Activated T-cell treated with anti-CD3 and anti-CD28 coated beads for 4 hours (primary cell): ENCODE data around the gene ANGEL1.
A peak's percentile ranks its signal among the peaks of the same experiment; 100 is the strongest.

Source experiments
- DNase-seq: peaks from one replicate; pipeline ENCODE4 v3.0.0-alpha.2; 2020

Gene ANGEL1, protein sequence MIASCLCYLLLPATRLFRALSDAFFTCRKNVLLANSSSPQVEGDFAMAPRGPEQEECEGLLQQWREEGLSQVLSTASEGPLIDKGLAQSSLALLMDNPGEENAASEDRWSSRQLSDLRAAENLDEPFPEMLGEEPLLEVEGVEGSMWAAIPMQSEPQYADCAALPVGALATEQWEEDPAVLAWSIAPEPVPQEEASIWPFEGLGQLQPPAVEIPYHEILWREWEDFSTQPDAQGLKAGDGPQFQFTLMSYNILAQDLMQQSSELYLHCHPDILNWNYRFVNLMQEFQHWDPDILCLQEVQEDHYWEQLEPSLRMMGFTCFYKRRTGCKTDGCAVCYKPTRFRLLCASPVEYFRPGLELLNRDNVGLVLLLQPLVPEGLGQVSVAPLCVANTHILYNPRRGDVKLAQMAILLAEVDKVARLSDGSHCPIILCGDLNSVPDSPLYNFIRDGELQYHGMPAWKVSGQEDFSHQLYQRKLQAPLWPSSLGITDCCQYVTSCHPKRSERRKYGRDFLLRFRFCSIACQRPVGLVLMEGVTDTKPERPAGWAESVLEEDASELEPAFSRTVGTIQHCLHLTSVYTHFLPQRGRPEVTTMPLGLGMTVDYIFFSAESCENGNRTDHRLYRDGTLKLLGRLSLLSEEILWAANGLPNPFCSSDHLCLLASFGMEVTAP

DNA sequence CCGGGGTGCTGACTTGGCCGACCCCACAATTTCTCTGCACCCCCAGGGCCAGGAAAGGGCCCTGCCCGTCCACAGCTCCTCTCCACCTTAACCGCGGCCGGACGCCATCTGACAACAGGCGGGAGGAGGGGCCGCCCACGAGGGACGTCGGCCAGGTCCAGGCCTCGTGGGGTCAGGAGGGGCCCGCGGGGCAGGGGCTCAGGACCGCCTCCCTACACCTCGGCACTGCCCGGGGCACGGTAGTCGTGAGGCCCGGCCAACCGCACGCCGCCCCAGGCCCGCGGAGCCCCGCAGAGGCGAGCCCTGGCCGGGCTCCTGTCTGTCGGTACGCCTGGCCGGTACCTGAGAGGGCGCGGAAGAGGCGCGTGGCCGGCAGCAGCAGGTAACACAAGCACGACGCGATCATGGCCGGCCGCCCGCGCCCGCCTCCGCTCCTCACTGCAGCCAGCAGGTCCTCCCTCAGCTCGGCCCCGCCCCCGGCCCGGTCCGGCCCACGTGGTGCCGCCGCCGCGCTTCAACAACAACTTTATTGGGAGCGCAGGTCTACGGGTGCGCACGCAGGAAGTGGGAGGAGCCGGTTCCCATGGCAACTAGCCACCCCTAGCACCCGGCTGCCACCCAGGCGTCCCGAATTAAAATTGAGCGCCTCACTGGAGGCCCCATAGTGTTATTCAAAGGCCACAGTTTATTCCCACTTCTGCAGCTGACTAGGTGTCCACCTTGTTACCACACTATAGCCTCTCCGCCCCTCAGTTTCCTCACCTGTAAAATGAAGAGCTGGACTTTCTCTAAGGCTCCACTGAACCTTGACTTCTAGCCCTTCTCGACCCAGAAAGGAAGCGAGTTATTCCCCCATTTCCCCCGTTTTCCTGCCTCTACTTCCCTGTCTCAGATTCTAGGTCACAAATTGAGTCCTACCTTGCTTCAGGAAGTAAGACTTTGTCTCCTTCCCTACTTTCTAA is at the start of gene ANGEL1:
Gene ANGEL1 (minus strand): TSS at position 461 of the 962 bp plus-strand sequence. CDS start 55 bp downstream, at position 406.
- peak; percentile 97 for DNase-seq

DNA sequence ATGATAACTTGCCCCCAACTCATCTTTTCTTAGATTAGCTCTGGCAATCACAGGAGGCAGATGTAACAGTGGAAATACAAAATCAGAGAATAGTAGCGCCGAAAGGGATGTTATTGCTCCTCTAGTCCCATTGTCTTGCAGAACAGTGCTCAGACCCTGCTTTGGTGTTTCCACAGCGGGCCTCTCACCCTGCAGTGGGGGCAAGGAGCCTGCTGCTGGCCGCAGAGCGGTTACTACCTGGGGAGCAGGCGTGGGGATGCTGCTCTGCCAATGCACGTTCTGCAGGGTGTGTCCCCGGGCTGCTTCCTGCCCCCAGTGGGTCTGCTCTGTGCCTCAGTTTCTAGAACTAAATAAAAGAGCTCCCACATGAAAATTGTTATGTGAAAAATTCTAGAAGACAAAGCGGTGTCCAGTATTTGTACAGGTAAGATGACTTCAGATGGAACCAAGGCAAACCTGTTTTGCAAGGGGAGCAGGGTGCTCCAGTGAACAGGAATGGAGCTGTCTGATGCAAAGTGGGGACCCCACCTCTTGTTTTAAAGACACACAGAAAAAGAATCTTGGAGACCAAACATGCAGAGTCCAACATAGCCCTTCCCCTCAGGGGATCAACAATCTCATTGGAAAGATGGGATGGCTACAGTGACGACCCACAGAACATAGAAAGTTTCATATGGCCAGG is 49.0 kb upstream of the ANGEL1 start:
- DNase-seq: no peak

DNA sequence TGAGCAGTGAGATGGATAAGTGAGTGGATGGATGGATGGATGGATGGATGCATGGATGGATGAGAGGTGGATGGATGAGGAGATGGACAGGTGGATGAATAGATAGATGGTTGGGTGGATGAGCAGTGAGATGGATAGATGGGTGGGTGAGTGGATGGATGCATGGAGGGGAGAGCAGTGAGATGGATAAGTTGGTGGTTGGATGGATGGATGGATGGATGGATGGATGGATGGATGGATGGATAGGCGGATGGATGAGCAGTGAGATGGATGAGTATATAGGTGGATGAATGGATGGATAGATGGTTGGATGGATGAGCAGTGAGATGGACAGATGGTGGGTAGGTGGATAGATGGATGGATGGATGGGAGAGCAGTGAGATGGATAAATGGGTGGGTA is 44.1 kb upstream of the ANGEL1 start:
- no peak for DNase-seq

DNA sequence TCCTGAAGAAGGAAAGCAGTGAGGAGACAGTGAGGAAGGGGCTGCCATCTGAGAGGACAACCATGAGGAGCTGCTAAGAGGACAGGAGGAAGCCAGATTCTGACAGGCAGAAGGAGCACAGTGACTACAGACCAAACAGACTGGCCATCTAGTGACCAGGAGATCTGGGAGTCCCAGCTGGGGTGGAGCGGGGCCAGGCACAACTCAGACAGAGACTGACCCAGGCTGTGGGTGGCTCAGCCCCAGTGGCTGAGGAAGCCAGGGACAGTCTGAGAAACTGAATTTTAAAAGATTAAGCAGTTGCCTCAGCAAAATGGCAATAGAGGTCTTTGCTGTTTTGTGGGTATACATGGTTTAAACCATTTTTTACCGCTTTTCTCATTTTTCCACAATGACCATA is 42.4 kb upstream of the ANGEL1 start:
- DNase-seq: no peak

DNA sequence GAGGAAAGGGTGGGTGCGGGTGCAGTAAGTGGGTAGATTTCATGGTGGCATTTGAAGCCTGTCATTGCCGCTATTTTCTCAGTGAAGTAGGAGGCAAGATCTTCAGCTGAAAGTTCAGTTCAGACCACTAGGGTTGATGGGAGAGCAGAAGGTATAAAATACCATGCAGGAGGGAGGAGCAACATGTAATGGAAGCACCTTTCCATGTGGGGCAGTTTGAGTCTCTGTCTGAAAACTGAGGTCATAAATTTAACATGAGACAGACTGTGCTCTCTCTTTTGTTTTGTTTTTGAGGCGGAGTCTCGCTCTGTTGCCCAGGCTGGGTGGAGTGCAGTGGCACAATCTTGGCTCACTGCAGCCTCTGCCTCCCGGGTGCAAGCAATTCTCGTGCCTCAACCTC is 36.2 kb upstream of the ANGEL1 start:
- no peak for DNase-seq

DNA sequence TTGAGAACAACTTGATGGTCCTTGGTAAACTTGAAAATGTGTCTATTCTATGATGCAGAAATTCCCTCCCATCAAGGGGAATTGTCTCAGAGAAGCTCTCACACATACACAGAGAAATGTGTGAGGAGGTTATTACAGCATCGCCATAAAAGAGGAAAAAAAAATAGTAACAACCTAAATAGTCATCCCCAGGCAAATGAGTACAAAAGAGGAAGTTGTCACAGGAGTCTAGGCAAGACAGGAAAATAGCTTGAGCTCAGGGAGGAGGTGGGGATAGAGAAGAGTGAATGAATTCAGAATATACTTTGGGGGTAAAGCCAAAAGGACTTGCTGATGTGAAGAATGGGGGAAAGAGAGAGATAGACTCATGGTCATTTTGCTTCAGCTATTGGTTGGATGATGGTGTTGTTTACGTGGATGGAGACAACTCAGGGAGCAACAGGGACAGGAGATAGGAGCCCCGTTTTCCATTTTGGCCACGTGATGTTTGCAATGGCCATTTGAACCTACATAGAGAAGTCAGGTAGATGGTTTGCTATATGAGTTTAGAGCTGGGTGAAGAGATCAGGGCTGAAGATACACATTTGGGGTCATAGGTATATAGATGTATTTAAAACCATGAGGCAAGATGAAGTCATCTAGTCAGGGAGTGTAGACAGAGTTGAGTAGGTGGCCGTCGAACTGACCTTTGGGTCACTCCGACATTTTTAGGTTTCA is 33.8 kb upstream of the ANGEL1 start:
- DNase-seq: no peak

DNA sequence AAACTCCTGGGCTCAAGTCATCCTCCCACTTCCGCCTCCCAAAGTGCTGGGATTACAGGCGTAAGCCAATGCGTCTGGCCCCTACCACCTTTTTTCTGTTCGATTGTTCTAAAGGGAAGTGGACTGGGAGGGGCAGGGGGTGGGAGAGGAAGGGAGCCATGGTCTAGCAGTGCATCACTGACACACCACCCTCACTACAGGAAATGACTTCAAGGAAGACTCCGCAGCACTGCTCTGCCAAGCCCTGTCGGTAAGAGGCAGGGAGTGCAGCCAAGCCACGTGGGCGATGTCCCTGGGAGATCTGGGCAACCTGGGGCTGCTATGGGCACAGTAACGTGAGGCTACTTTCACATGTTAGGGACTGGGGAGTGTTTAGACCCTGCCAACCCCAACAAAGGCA is 31.5 kb upstream of the ANGEL1 start:
- peak; percentile 40 for DNase-seq

DNA sequence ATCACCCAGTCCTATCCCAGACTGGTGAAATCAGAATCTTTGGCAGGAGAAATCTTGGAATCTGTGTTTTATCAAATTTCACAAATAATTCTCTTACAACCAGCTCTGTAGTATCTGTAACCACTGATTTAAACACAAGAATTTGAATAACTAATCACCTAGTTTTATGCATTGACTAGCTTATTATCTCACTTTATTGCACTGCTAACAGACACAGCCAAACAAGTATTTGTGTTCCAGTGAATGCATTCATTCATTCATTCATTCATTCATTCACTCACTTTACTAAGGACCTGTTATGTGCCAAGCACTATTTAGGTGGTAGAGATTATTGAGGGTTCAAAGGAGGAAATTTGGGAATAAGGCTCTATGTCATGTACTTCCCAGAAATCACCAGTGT is 29.7 kb upstream of the ANGEL1 start:
- DNase-seq: no peak

DNA sequence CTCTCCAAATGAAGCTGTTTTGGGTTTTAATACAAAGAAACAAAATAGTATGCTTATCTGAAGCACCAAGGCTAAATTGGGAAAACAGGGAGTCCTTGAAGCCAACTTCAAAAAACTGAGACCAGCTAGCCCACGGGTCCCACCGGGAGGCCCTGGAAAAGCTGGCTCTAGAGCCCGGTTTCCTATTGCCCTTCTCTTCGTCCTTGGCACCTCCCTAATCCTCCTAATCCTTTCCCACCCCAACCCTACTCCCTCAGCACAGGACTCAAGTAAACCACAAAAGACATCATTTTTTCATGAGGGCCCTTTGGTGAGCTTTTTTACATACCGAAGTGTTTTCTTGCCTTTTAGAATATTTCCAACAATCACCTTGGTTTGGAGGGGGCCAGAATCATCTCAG is 24.8 kb upstream of the ANGEL1 start:
- DNase-seq: no peak

DNA sequence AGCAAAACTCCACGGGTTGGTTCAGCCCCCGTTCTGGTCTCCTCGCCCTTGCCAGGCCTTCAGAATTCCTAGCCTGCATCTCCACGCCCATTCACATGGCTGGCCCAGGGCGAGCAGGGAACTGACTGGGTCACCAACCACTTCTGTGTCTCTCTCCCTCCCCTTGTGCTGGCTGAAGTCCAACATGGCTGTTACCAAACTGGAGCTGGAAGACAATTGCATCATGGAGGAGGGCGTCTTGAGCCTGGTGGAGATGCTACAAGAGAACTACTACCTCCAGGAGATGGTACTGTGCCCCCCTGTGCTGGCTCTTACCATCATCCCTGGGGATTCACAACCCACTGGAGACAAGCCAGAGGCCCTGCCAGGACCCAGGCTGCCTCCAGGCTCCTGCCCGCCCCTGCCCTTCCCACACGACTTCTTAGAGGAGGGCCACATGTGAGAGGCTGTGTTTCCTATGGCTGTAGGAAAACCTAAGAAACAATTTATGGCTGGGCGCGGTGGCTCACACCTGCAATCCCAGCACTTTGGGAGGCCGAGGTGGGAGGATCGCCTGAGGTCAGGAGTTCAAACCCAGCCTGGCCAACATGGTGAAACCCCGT is 23.4 kb upstream of the ANGEL1 start:
- DNase-seq: no peak

DNA sequence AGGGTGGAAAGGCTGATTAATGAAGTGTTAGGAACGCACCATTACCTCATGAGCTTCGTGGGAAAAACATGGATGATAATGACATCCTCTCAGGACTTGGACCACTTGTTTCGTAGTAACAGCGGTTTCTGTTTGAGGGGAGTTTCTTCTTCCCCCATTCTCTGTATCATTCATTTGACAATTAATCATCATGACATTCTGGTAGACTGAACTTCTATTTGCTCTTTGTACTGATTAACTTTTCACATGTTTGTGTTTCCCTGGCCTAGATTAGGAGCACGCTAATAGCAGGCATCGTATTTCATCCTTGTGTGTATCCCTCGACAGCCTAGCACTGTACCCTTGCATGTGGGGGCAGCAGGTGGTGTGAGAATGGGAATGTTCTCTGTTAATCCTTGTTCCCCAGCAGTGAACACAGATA is 21.6 kb upstream of the ANGEL1 start:
- no peak for DNase-seq

DNA sequence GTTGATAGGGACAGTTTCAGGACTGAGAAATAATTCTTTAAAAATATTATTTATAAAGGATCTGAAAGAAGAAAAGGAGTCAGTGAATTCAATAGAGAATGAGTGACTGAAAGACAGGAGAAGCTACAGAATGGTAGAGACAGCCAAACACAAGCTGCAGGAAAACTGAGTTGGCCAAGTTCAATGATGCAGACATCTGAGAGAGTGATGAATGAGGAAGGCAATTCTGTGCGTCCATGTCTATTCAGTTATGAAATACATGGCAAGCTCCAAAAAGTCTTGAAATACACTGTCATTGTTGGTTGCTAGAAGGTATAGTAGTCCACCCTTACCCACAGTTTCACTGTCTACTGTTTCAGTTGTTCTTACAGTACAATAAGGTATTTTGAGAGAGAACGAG is 20.3 kb upstream of the ANGEL1 start:
- no peak for DNase-seq

DNA sequence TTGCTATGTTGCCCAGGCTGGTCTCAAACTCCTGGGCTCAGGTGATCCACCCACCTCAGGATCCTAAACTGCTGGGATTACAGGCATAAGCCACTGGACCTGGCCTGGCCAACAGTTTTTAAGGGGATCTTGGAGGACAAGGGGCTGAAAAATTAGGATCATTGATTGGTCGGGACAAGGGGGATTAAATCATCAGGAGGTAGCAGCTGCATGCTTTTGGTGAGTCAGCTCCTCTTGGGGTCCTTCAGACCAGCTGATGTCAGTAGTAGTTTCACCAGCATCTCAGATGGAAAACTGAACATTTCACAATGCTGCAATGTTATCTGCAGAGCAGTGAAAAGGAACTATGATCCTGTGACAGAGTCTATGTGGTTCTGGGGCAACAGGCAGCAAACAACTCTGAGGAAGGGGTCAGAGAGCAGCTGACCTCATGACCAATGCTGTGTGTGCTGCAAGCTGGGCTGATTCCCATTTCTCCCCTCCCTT is 19.9 kb upstream of the ANGEL1 start:
- DNase-seq: no peak

DNA sequence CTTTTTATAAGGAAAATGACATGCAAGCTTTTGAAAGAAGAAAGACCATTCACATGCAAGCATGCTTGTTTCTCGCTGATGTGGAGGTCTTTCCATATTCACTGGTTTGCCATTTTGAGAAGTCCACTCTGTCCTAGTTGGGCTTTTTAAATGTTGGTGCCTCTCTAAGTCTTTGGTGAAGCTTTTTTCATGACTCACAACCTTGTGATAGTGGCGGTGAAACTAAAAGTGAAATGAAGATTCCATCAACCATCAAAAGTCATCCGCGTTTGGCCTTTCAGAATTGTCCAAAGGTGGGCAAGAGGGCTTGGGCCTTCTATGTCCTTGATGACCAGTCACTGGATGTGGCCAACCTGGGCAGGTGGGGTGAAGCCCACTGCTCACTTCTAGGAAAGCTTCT is 17.9 kb upstream of the ANGEL1 start:
- DNase-seq: no peak

DNA sequence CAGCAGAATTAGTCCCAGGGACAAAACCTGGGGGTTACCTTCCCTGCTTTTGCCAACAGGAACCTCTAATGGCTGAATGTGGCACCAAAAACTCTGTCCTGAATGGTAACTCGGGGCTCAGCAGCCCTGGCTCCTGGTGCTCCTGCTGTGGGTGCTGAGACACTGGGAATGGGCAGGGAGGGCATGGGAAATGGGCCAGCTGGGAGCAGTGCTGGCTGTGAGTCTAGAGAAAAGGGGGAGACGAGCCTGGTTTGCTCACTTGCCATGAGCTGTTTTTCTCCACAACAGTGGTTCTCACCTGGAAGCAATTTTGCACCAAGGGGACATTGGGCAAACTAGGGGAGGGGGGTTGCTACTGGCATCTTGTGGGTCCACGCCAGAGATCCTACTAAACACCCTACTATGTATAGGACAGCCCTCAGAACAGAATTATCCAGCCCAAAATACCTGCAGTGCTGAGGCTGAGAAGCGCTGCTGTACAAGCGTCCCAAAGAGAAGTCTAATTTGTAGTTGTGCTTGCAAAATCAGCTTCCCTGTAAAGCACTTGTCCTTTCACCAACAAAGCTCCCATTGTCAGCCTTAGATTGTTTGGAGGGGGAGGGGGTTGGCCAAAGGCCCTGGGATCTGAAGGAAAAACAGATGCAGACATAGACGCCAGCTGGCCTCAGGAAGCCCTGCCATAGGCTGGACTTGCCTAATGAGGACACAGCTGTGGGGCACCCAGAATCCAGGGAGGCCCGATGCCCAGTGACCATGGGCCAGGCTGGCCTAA is 17.2 kb upstream of the ANGEL1 start:
- DNase-seq: no peak

DNA sequence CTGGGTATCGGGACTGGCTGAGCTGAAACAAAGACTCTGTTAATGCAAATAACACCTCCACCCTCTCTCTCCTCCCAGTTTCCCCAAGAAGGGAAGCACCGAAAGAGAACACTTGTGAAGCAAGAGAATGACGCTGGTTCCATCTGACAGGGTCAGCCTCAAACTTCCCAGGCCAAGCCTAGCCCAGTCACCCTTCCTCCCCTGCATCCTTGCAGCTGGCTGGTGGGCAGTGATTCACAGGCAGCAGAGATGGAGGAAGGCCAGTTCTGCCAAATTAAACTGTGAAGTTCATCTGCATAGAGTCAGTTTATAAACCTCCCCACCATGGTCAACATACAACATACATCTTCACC is 16.3 kb upstream of the ANGEL1 start:
- no peak for DNase-seq

DNA sequence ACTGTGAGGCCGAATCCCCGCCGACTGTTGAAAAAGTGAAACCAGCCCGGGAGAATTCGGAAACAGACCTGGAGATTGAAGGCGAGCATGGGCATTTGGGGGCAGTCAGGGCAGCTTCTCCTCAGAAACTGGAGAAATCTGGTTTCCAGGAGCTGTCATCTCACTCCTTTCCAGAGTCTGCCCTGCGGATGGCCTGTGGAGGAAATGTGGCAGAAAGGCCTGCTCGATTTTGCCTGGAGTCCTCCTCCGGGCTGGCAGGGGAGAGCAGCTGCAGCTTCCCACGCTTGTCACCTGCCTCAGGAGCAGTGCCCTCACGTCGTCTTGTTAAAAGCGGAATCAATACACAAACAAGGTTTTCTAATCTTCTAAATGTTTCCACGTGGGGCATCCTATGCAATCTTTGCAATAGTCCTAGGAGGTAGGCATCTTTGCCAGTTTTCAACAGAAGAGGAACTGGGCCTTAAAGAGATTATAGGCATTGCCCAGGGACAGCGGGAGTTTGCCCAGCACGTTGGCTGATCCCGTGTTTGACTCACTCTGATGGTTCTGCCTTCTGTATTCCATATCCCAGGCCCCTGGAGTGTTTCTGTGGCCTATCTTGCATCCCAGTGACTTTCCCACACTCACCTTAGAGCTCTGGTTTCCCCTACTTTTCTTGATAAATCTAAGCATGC is 15.8 kb upstream of the ANGEL1 start:
- no peak for DNase-seq

DNA sequence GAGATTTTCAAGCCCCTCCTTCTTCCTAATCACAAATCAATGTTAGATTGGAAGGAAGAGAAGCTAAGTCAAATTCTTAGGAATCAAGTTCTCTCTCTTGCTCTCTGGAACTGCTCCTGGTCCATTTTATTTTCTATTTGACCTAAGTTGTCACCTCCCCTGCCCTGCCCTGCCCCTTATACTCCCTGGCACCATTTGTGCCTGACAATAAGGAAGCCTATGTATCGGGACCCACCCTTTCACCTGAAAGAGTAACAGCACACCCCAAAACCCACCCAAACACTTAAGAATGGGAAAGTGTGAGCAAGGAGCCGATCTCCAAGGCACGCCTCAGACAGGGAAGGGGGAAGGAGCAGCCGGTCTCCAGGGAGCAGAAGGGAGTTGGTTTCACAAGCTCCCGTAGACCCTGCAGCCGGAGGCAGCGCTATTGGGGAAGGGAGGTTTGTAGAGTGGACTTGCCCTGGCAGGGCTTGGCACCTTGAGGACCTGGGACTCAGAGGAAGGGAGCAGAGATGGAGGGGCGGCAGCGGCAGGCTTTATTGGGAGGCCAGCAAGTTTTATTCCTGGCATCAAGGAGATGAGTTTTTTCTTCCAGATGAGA is 15.1 kb upstream of the ANGEL1 start:
- DNase-seq: no peak

DNA sequence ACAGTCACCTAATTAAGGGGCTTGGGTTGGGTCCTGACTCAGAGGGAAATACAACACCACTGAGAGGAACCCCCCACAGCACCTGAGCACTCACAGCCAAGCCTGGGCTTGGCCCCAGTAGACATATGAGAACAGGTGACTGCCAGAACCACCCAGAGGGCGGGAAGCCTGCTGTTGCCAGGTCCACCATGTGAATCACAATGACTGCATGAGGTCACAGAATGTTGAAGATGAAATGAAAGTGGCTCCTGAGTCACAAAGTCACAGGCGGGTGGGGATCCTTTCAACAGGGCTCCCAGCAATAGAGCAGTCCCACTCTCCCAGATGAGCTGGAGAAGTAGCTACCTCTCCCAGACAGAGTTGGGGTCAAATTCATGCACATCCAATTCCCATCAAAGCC is 13.4 kb upstream of the ANGEL1 start, which contains the start of gene LRRC74A:
Gene LRRC74A (plus strand): TSS at position 287 of the 400 bp plus-strand sequence. CDS start 290 bp downstream, outside the sequence.
- no peak for DNase-seq

DNA sequence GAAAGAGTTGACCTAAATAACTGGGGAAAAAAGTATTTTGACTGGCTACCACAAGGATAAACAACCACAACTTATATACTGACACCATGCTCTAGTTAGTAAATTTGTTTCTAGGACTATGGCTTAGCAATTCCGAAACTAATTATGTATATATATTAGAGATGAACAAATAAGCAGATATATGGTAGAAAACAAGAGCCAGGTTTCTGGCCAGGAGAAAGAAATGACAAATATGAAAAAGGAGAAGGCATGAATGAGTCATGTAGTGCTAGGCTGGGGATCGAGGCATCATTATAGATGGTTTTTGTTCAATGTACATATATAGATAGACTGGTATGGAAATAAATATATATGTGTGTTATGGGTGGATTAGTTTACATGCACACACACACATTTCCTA is 8.0 kb upstream of the ANGEL1 start:
- DNase-seq: no peak
